Measurements from ENCODE around the gene SPOP.
"Not testable (repeated sequence)": the region's sequence is repeated elsewhere in the genome, so short reads cannot be mapped to it uniquely, and the experiment has no call there.

The SPOP gene

GRCh38 chr17:49646056-49646390, 31.9 kb downstream of the SPOP start:
- H3K9ac ChIP-seq (ENCODE audit: low read depth, low read length); H3K27me3 ChIP-seq (ENCODE audit: insufficient read depth, low read length); H3K27ac ChIP-seq (ENCODE audit: low read depth, low read length); H3K4me3 ChIP-seq (ENCODE audit: low read length); H3K9me3 ChIP-seq (ENCODE audit: insufficient read depth, low read depth, low read length); H3K36me3 ChIP-seq (ENCODE audit: insufficient read depth, low read length); H3K4me1 ChIP-seq (ENCODE audit: insufficient read depth, low read length): not testable (repeated sequence)
- 94% methylated on average over 1 of the region's 1 CpG for WGBS

- peaks cover 9% of the 10 kb centered on the region for H3K4me1 ChIP-seq (ENCODE audit: insufficient read depth, low read length)
- 77% methylated on average over 1 of the region's 1 CpG for WGBS
- no peak overlapping the region for H3K9ac ChIP-seq (ENCODE audit: low read depth, low read length)
- no peak overlapping the region for H3K27ac ChIP-seq (ENCODE audit: low read depth, low read length)
- H3K36me3 ChIP-seq (ENCODE audit: insufficient read depth, low read length), result no peaks in the 10 kb centered on the region
- no peaks in the 10 kb centered on the region for H3K9me3 ChIP-seq (ENCODE audit: insufficient read depth, low read depth, low read length)
- no peaks in the 10 kb centered on the region for H3K27me3 ChIP-seq (ENCODE audit: insufficient read depth, low read length)
- H3K4me3 ChIP-seq (ENCODE audit: low read length), result no peak overlapping the region
Observed at GRCh38 chr17:49645654-49646053, 32.2 kb downstream of the SPOP start.

- no peak overlapping the region for H3K27ac ChIP-seq (ENCODE audit: low read depth, low read length)
- no peak overlapping the region for H3K4me3 ChIP-seq (ENCODE audit: low read length)
- no peak overlapping the region for H3K9ac ChIP-seq (ENCODE audit: low read depth, low read length)
- H3K36me3 ChIP-seq (ENCODE audit: insufficient read depth, low read length), result no peaks in the 10 kb centered on the region
- H3K27me3 ChIP-seq (ENCODE audit: insufficient read depth, low read length), result no peaks in the 10 kb centered on the region
- WGBS, result 95% methylated on average over 3 of the region's 3 CpGs
- H3K9me3 ChIP-seq (ENCODE audit: insufficient read depth, low read depth, low read length), result peaks cover 12% of the 10 kb centered on the region; the same call in 1 of the 2 replicates
- H3K4me1 ChIP-seq (ENCODE audit: insufficient read depth, low read length), result peaks cover 4% of the 10 kb centered on the region
Observed at GRCh38 chr17:49640556-49640955, 37.3 kb downstream of the SPOP start.

GRCh38 chr17:49638818-49639217, 39.1 kb downstream of the SPOP start:
- Histone ChIP-seq H3K27ac (ENCODE audit: low read depth, low read length) (no peak overlapping the region), H3K9ac (ENCODE audit: low read depth, low read length) (no peak overlapping the region), H3K9me3 (ENCODE audit: insufficient read depth, low read depth, low read length) (peaks cover 12% of the 10 kb centered on the region; the same call in 1 of the 2 replicates), H3K4me1 (ENCODE audit: insufficient read depth, low read length) (peaks cover 19% of the 10 kb centered on the region), H3K36me3 (ENCODE audit: insufficient read depth, low read length) (no peaks in the 10 kb centered on the region), H3K4me3 (ENCODE audit: low read length) (no peak overlapping the region), H3K27me3 (ENCODE audit: insufficient read depth, low read length) (no peaks in the 10 kb centered on the region)
- WGBS, result 95% methylated on average over 5 of the region's 5 CpGs

GRCh38 chr17:49637739-49638138, 40.2 kb downstream of the SPOP start:
- H3K9me3 ChIP-seq (ENCODE audit: insufficient read depth, low read depth, low read length), result peaks cover 12% of the 10 kb centered on the region; the same call in 1 of the 2 replicates
- H3K27me3 ChIP-seq (ENCODE audit: insufficient read depth, low read length), result no peaks in the 10 kb centered on the region
- H3K4me3 ChIP-seq (ENCODE audit: low read length), result no peak overlapping the region
- H3K27ac ChIP-seq (ENCODE audit: low read depth, low read length), result no peak overlapping the region
- 100% methylated on average over 1 of the region's 1 CpG for WGBS
- peaks cover 26% of the 10 kb centered on the region for H3K4me1 ChIP-seq (ENCODE audit: insufficient read depth, low read length)
- H3K9ac ChIP-seq (ENCODE audit: low read depth, low read length), result no peak overlapping the region
- no peaks in the 10 kb centered on the region for H3K36me3 ChIP-seq (ENCODE audit: insufficient read depth, low read length)

GRCh38 chr17:49637050-49637449, 40.8 kb downstream of the SPOP start:
- Histone ChIP-seq H3K4me3 (ENCODE audit: low read length) (no peak overlapping the region), H3K36me3 (ENCODE audit: insufficient read depth, low read length) (no peaks in the 10 kb centered on the region), H3K4me1 (ENCODE audit: insufficient read depth, low read length) (peaks cover 25% of the 10 kb centered on the region), H3K9ac (ENCODE audit: low read depth, low read length) (no peak overlapping the region), H3K27ac (ENCODE audit: low read depth, low read length) (no peak overlapping the region), H3K27me3 (ENCODE audit: insufficient read depth, low read length) (no peaks in the 10 kb centered on the region), H3K9me3 (ENCODE audit: insufficient read depth, low read depth, low read length) (peaks cover 12% of the 10 kb centered on the region; the same call in 1 of the 2 replicates)
- WGBS, result 91% methylated on average over 7 of the region's 7 CpGs

- H3K27me3 ChIP-seq (ENCODE audit: insufficient read depth, low read length), result no peaks in the 10 kb centered on the region
- no peak overlapping the region for H3K27ac ChIP-seq (ENCODE audit: low read depth, low read length)
- H3K9me3 ChIP-seq (ENCODE audit: insufficient read depth, low read depth, low read length), result peaks cover 12% of the 10 kb centered on the region; the same call in 1 of the 2 replicates
- no peak overlapping the region for H3K9ac ChIP-seq (ENCODE audit: low read depth, low read length)
- H3K36me3 ChIP-seq (ENCODE audit: insufficient read depth, low read length), result no peaks in the 10 kb centered on the region
- no CpG with 5 or more reads among the region's 1 CpG for WGBS
- peaks cover 26% of the 10 kb centered on the region for H3K4me1 ChIP-seq (ENCODE audit: insufficient read depth, low read length)
- no peak overlapping the region for H3K4me3 ChIP-seq (ENCODE audit: low read length)
Observed at GRCh38 chr17:49635121-49635520, 42.8 kb downstream of the SPOP start.

GRCh38 chr17:49634485-49634860, 43.4 kb downstream of the SPOP start:
- H3K9ac ChIP-seq (ENCODE audit: low read depth, low read length), result no peak overlapping the region
- H3K36me3 ChIP-seq (ENCODE audit: insufficient read depth, low read length), result no peaks in the 10 kb centered on the region
- peaks cover 26% of the 10 kb centered on the region for H3K4me1 ChIP-seq (ENCODE audit: insufficient read depth, low read length)
- H3K4me3 ChIP-seq (ENCODE audit: low read length), result no peak overlapping the region
- H3K27ac ChIP-seq (ENCODE audit: low read depth, low read length), result peak overlapping the region; percentile 46
- H3K9me3 ChIP-seq (ENCODE audit: insufficient read depth, low read depth, low read length), result peaks cover 10% of the 10 kb centered on the region; the same call in 1 of the 2 replicates
- 94% methylated on average over 1 of the region's 1 CpG for WGBS
- H3K27me3 ChIP-seq (ENCODE audit: insufficient read depth, low read length), result no peaks in the 10 kb centered on the region

GRCh38 chr17:49633762-49634484, 44.0 kb downstream of the SPOP start:
- Histone ChIP-seq H3K27me3 (ENCODE audit: insufficient read depth, low read length) (no peaks in the 10 kb centered on the region), H3K9me3 (ENCODE audit: insufficient read depth, low read depth, low read length) (peaks cover 5% of the 10 kb centered on the region; the same call in 1 of the 2 replicates), H3K9ac (ENCODE audit: low read depth, low read length) (peak overlapping the region; percentile 21; the same call in 1 of the 2 replicates), H3K27ac (ENCODE audit: low read depth, low read length) (peak overlapping the region; percentile 46), H3K4me3 (ENCODE audit: low read length) (no peak overlapping the region), H3K4me1 (ENCODE audit: insufficient read depth, low read length) (peaks cover 26% of the 10 kb centered on the region), H3K36me3 (ENCODE audit: insufficient read depth, low read length) (no peaks in the 10 kb centered on the region)
- WGBS, result 82% methylated on average over 4 of the region's 4 CpGs

GRCh38 chr17:49633250-49633649, 44.6 kb downstream of the SPOP start:
- Histone ChIP-seq H3K9me3 (ENCODE audit: insufficient read depth, low read depth, low read length) (no peaks in the 10 kb centered on the region), H3K4me3 (ENCODE audit: low read length) (no peak overlapping the region), H3K27me3 (ENCODE audit: insufficient read depth, low read length) (no peaks in the 10 kb centered on the region), H3K36me3 (ENCODE audit: insufficient read depth, low read length) (no peaks in the 10 kb centered on the region), H3K27ac (ENCODE audit: low read depth, low read length) (no peak overlapping the region), H3K4me1 (ENCODE audit: insufficient read depth, low read length) (peaks cover 26% of the 10 kb centered on the region), H3K9ac (ENCODE audit: low read depth, low read length) (0 out of 2 replicates have a peak overlapping the region, but pooled peaks have one; percentile 16)
- 90% methylated on average over 2 of the region's 2 CpGs for WGBS

GRCh38 chr17:49632201-49632600, 45.7 kb downstream of the SPOP start:
- H3K4me1 ChIP-seq (ENCODE audit: insufficient read depth, low read length), result peaks cover 26% of the 10 kb centered on the region
- H3K27me3 ChIP-seq (ENCODE audit: insufficient read depth, low read length), result no peaks in the 10 kb centered on the region
- no peaks in the 10 kb centered on the region for H3K36me3 ChIP-seq (ENCODE audit: insufficient read depth, low read length)
- WGBS, result 98% methylated on average over 4 of the region's 4 CpGs
- H3K9me3 ChIP-seq (ENCODE audit: insufficient read depth, low read depth, low read length), result no peaks in the 10 kb centered on the region
- no peak overlapping the region for H3K9ac ChIP-seq (ENCODE audit: low read depth, low read length)
- no peak overlapping the region for H3K4me3 ChIP-seq (ENCODE audit: low read length)
- no peak overlapping the region for H3K27ac ChIP-seq (ENCODE audit: low read depth, low read length)

- Histone ChIP-seq H3K4me1 (ENCODE audit: insufficient read depth, low read length) (peaks cover 26% of the 10 kb centered on the region), H3K36me3 (ENCODE audit: insufficient read depth, low read length) (no peaks in the 10 kb centered on the region), H3K27ac (ENCODE audit: low read depth, low read length) (no peak overlapping the region), H3K9me3 (ENCODE audit: insufficient read depth, low read depth, low read length) (no peaks in the 10 kb centered on the region), H3K4me3 (ENCODE audit: low read length) (no peak overlapping the region), H3K27me3 (ENCODE audit: insufficient read depth, low read length) (no peaks in the 10 kb centered on the region), H3K9ac (ENCODE audit: low read depth, low read length) (no peak overlapping the region)
- 97% methylated on average over 1 of the region's 1 CpG for WGBS
Observed at GRCh38 chr17:49631496-49631895, 46.4 kb downstream of the SPOP start.
